Endothelial cell (in vitro differentiated cells): Measurements from ENCODE around the gene C8G. TPM values are rescaled to one million over a fixed set of nuclear protein-coding genes. Genes with fewer than 3 reads are reported as not detected.

Source experiments
- DNase-seq: peaks from one replicate; pipeline ENCODE4 v3.0.0; 2021; ENCODE audit warnings: low spot score
- H3K27ac Mint-ChIP-seq: one replicate; pipeline ENCODE4 v1.8.0; 2021; ENCODE audit warnings: mixed read lengths, inconsistent platforms; ENCODE audit not compliant: unreplicated experiment
- H3K27me3 Mint-ChIP-seq: one replicate; pipeline ENCODE4 v1.8.0; 2021; ENCODE audit warnings: mild to moderate bottlenecking, moderate library complexity, mixed read lengths, inconsistent platforms; ENCODE audit not compliant: unreplicated experiment
- H3K36me3 Mint-ChIP-seq: one replicate; pipeline ENCODE4 v1.8.0; 2021; ENCODE audit warnings: mild to moderate bottlenecking, low read depth, mixed read lengths, inconsistent platforms; ENCODE audit not compliant: unreplicated experiment
- H3K4me1 Mint-ChIP-seq: one replicate; pipeline ENCODE4 v1.8.0; 2021; ENCODE audit warnings: mild to moderate bottlenecking, mixed read lengths, inconsistent platforms; ENCODE audit not compliant: unreplicated experiment
- H3K4me3 Mint-ChIP-seq: one replicate; pipeline ENCODE4 v1.8.0; 2021; ENCODE audit warnings: mild to moderate bottlenecking, mixed read lengths, inconsistent platforms; ENCODE audit not compliant: unreplicated experiment
- H3K9me3 Mint-ChIP-seq: one replicate; pipeline ENCODE4 v1.8.0; 2021; ENCODE audit warnings: mixed read lengths, inconsistent platforms; ENCODE audit not compliant: unreplicated experiment
- total RNA-seq: library from RNA; stranded (reverse); fragmentation: NEBNext Ultra II Directional; extraction: Animal tissue kit (Norgen Biotek cat#: 25700); gene quantifications from one replicate; pipeline ENCODE4 v1.2.1, GENCODE V29; 2021; ENCODE audit not compliant: unreplicated experiment
- TF ChIP-seq, protein P1 (sequence below): fragments of 200-600 bp; sonication (generic); IDR thresholded peaks from one replicate; pipeline ENCODE4 v1.5.0; 2021; ENCODE audit warnings: antibody characterized with exemption; ENCODE audit not compliant: unreplicated experiment

C8G gene
- total RNA-seq, 1 donor from 2014 or later = 1.1 TPM

DNA sequence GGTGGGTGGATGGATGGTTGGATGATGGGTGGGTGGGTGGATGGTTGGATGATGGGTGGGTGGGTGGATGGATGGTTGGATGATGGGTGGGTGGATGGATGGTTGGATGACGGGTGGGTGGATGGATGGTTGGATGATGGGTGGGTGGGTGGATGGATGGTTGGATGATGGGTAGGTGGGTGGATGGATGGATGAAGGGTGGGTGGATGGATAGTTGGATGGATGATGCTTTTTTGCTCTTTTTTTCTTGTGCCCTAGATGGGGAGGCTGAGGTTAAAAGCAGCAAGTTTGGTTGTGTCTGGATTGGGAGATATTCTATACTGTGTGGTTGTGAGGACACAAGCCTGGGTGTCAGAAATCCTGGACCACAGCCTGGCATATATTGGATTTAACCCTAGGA, 12.4 kb downstream of the C8G start:
- Mint-ChIP-seq H3K4me1 (no peaks in the 10 kb centered on the region), H3K27me3 (peaks cover 7% of the 10 kb centered on the region), H3K27ac (no peak overlapping the region), H3K9me3 (no peaks in the 10 kb centered on the region), H3K4me3 (no peak overlapping the region), H3K36me3 (no peaks in the 10 kb centered on the region)
- DNase-seq = no peak
- TF ChIP-seq, protein P1, sequence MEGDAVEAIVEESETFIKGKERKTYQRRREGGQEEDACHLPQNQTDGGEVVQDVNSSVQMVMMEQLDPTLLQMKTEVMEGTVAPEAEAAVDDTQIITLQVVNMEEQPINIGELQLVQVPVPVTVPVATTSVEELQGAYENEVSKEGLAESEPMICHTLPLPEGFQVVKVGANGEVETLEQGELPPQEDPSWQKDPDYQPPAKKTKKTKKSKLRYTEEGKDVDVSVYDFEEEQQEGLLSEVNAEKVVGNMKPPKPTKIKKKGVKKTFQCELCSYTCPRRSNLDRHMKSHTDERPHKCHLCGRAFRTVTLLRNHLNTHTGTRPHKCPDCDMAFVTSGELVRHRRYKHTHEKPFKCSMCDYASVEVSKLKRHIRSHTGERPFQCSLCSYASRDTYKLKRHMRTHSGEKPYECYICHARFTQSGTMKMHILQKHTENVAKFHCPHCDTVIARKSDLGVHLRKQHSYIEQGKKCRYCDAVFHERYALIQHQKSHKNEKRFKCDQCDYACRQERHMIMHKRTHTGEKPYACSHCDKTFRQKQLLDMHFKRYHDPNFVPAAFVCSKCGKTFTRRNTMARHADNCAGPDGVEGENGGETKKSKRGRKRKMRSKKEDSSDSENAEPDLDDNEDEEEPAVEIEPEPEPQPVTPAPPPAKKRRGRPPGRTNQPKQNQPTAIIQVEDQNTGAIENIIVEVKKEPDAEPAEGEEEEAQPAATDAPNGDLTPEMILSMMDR = no peak

DNA sequence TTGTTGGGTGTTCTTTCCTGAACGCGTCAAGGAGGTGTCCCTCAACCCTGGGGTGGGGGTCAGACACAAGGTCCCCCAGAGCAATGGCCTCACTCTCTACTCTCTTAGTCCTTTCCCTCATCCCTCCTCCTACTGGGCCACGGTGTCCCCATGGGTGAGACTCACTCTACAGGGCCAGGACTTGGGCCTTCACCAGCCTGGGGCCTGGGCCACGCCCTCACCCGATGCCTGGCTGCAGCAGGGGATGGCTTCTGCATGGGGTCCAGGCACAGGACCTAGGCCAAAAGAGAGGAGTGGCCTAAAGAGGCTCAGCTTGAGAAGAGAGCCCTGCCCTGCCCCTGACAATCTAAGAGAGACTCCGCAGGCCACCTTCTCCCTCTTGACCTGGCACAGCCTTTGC, 12.9 kb downstream of the C8G start:
- Mint-ChIP-seq H3K4me1 (no peaks in the 10 kb centered on the region), H3K9me3 (no peaks in the 10 kb centered on the region), H3K4me3 (no peak overlapping the region), H3K27ac (no peak overlapping the region), H3K27me3 (peaks cover 7% of the 10 kb centered on the region), H3K36me3 (no peaks in the 10 kb centered on the region)
- DNase-seq = no peak
- TF ChIP-seq, protein P1 = no peak

DNA sequence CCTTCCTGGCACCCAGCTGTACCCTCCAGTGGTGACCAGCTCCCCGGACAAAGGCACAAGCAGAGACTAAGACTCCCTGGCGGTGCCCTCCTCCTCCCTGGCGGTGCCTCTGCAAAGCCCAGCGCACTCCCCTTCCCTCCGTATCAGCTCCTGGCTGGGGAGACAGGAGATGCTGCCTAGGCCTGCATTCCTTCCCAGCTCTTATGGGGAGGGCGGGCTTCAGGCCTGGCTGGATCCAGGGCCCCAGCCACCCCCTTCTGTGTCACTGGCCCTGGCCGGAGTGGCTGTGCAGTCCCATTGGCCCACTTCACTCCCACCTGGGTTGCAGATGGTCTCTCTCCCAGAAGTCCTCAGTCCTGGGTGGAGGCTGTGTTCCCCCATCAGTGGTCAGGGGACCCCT, 13.4 kb downstream of the C8G start:
- Mint-ChIP-seq H3K4me3 (no peak overlapping the region), H3K36me3 (no peaks in the 10 kb centered on the region), H3K27ac (no peak overlapping the region), H3K4me1 (no peaks in the 10 kb centered on the region), H3K27me3 (peaks cover 7% of the 10 kb centered on the region), H3K9me3 (no peaks in the 10 kb centered on the region)
- DNase-seq = no peak
- TF ChIP-seq, protein P1 = no peak

DNA sequence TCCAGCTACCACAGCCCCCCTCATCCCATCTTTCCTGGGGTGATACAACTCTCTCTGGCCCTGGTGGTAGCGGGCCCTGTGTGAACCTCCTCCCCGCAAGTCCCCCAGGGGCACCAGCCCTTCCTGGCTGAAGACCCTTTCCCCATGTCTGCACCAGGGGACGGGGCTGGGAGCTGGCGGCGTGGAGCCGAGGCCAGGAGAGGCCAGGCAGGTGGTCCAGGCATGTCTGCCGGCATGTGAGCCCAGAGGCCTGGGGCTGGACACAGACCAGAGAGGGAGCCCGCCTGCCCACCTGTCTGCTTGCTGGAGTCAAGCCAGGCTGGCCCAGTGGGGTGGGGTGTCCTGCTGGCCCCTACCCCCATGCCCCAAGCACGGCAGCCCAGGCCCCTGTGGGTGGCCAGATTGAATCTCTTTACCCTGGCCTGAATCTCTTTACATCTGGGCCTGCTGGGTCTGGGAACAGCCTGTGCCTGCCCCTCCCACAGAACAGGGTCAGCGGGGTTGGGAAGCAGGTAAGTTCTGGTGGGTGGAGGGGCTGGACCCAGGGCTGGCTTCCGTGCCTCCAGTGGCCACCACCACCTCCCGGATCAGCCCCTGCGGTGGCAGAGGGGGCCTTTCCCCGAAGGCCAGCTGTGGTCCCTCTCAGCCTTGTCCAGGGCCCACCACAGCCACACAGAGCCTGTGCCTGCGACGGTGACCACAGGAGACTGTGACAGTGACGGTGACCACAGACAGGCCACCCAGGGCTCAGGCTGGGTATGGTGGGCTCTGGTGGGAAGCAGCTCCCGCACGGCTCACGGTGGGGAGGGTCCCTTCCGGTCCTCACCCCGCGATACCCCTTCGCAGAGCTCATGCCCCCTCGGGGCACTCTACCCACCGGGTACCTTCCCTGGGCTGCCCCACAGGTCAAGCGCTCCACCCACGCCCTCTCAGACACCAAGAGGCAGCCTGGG, 14.1 kb downstream of the C8G start:
- Mint-ChIP-seq H3K36me3 (no peaks in the 10 kb centered on the region), H3K27me3 (peaks cover 7% of the 10 kb centered on the region), H3K9me3 (no peaks in the 10 kb centered on the region), H3K4me3 (no peak overlapping the region), H3K4me1 (no peaks in the 10 kb centered on the region), H3K27ac (no peak overlapping the region)
- DNase-seq = no peak
- TF ChIP-seq, protein P1 = no peak
